GM19238 (cell line): ENCODE results near the gene DPF3.

ENCODE experiments used
- DNase-seq: peaks from one replicate; pipeline ENCODE4 v3.0.0; 2011; ENCODE audit warnings: low spot score; ENCODE audit not compliant: insufficient read length

Gene DPF3

GRCh38 chr14:72616811-72617210 lies 277.1 kb downstream of the DPF3 start:
- DNase-seq, result no peak

DNA sequence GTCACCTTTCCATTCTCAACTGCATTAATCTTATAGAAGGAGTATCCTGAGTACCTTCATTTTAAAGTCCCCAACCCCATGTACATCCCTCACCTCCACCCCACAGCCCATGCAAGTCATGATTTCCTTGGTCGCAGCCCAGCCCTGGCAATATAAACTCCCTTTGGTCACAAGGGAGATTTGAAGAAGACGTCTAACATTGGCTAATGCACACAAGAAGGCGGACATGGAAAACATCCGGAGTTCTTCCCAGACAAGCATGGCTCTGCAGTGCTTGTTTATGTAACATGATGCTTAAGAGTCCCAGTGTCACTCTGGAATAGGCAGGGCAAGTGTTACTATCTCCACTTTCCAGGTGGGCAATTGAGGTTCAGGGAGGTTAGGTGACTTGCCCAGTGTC lies 277.6 kb downstream of the DPF3 start:
- DNase-seq, result no peak

DNA sequence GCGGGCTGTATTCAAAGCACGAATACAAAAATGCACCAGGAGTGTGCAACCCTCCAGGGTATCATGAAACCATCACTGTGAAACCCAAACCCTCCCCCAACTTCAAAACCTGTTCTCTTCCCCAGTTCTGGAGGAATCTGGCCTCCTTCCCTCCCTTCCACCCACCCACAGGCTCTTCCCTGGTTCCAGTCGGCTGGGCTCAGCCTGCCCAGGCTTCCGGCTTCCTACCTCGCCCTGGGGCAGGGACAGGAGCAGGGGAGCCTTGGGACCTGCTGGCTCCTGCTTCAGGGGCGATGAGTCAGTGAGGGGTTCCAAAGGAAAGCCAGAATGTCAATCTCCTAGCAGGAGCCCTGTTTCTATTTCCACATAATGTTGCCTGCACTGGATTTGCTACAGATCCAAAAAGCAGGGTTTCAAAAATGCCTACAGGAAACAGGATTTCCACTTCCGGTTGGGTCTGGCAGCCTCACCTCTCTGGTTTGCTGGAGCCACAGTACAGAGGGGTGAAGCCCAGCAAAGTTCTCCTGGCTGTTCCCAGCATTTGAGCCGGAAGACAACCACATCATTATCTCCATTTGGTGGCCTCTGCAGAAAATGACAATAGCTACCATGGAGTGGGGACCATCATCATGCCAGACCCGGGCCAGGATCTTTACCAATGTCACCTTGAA lies 278.3 kb downstream of the DPF3 start:
- no peak for DNase-seq

- DNase-seq, result no peak
Measured at GRCh38 chr14:72614891-72615415, 278.9 kb downstream of the DPF3 start.

DNA sequence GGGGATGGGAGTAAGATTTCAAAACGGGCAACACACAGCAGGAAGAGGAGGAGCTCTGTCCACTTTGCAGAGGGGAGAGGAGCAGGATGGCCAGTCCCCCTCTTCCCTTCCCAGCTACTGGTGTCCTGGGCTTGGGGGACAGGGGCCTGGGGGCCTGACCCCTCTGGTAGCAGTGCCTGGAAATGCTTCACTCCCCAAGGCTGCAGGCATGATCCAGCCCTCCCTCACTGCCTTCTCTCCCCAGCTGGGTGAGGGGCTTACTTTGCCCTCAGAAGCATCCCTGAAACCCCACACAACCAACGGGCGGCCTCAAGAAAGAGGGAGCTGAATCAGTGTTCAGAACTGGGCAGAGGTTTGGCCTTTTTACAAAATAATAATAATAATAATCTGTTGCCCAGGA lies 279.5 kb downstream of the DPF3 start:
- no peak for DNase-seq

GRCh38 chr14:72613975-72614319 lies 280.0 kb downstream of the DPF3 start:
- no peak for DNase-seq

DNA sequence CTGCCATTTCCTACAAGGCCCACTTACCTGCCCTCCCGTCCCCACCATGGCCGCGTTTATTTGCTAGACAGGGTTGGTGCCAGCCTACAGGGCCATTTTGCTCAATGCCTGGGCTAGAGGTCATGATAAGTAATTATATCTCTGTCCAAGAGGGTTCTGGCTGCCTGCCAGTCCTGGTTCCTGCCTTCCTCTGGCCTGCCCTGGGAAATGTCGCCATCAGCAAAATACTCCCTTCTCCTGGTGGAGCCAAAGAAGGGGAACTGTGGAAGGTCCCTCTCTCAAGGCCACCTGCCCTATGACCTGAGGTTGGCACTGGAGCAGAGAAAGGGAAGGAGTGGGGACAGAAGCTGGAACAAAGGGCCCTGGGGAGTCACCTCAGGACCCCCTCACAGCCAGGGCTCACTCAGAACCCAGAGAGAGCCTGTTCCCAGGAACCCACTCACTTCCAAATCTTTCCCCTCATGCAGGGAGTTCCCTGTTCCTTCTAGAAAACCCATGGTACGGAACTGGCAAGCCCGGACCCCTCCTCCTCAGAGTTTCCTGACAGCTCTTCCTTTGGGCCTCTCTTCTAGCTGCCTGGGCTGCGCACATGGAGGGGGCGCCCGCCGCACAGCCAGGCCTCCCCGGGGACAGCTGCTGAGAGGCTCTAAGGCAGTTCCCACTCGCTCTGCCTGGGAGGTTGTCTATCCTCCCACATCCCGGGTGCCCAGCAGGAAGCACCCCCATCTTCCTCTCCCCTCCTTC lies 280.5 kb downstream of the DPF3 start:
- DNase-seq, result no peak

DNA sequence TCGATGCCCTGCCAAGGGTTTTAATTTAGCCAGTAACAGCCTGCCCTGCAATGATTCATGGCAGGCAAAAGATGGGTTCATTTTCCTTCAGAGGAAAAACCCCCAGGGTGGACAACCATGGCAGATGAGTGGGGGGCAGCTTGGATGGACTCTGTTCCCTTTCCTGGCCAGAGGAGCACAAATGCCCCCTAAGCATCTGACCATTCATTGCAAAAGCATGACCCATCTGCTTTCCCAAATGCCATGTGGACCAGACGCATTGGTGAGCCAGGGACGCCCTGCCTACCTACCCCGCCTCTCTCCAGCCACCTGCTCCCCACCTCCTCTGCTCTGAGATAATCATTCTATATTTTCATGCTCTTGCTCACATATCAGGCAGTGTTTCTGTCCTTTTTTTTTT lies 281.9 kb downstream of the DPF3 start:
- DNase-seq, result no peak

DNA sequence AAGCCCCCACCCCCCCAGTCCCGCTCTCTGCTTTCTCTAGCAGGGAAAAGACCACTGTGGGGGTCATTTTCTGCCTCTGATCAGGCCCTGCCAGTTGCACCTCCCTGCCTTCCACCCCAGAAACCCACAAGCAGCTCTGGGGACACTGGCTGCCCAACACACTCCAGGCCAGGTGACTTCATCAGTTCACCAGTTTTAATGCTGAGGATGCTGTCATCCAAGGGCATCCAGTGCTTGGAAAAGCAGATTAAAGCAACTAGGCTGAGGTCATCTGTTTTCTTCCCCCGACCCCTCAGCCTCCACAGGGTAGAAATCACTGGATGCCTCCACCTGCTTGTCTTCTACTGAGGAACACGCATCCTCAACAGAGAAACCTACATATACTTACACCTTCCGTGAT lies 282.4 kb downstream of the DPF3 start:
- DNase-seq, result no peak

DNA sequence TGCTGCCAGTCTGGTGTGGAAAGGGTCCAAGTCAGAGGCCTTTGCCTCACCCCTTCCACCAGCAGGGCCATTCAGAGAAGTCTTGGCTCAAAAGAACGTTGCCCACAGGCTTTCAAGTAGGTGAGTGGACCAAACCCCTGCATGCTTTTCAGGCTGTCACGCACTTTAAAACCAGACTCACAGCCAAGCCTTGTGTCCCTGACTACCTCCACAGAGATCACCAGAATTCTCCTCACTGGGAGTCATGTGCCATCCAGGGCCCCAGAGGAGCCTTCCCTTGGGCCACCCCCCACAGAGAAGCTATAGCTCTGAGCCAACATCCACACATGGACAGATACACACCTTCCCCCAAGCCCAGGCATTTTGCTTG lies 283.1 kb downstream of the DPF3 start:
- no peak for DNase-seq

DNA sequence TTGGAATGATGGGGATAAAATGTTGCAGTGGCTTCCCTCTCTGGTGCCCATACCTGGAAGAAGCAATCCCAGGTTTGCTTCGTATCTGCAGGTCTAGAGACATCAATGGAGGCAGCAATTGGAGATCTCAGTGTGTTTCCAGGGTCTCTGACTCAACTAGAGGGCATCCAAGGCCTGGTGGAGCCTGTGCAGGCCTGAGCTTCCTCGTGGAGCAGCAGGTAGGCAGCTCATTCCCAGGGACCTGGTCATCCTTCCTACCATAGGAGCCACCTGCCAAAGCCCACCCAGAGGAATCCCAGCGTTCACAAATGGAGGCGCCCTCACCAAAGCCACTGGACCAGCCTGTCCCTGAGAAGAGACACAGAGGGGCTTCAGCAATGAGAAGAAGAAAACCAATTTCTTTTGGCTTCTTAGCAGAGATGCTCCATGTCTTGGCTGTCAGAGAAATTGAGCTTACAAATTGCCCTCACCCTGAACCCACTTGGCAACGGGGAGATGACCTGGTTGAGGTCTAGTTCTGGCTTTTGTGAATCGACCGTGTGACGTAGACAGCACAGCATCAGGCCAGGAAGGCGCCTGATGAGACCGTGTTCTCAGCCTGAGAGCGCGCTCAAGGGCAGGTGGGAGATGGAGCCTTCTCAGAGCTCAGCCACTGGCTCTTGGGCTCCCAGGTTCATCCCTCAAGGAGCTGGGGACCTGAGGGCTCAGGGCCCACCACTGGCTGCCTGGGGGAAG lies 283.6 kb downstream of the DPF3 start:
- no peak for DNase-seq

DNA sequence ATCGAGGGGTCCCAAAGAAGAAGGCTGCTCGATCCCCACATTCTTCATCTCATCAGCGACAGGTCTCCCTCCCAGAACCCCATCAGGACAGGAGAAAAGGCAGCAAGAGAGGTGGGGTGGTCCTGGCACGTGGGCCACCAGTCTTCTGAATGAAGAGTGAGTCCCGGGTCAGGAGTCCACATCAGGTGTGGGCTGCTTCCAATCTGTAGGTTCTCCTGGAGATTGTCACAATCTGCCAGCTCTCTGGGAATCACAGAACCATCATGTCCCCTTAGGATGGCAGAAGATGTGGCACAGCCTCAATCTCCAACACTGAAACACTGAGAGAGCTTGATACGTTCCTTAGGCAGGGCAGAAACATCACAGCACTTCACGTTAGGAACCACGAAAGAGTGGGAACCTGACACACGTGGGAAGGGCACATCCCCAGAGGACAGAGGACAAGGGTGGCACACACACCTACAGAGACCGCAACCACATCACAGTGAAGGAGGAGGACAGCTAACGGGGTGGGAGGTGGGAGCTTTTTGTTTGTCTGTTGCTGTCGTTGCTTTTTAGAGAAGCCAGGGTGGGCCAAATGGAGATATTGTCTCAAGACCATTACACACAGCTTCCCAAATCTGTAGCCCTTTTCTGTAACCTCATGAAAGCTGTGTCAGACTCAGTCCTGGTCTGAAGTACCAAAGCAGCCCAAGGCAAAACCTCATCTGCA lies 284.5 kb downstream of the DPF3 start:
- no peak for DNase-seq

DNA sequence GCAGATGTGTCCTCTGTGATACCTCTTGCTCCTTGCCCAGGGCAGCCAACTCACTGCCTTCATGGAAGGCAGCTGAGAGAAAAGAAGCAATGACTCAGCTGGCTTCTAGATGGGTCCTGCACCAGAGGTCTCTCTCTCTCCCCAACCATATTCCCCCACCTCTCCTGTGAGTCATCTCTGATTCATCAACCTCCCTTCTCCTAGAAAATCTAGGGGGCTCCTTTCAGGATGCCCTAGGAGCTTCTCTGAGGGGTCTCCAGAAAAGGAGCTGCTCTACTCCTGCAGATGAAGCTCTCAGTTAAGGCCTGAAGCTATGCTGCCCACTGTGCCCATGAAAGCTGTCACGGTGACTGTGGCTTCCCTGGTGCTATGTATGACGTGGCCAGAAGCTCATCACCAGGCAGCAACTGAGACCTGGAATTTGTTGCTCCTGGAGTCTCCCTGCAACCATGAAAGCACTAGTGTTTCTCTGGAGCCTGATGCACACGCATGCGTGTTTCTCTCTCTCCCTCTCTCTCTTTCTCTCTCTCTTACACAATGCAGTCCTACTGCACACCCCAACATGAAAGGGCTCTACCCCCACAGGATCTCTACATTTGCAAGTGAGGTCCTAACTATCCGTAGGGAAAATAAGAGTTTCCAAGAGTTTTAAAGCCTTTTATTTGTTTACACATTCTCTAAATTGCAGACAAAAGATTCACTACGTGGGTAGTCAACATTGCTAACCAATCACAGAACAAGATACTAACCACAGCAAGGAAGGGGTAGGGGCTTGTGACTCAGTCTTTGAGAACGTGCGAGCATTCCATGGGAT lies 285.3 kb downstream of the DPF3 start:
- DNase-seq, result no peak

GRCh38 chr14:72607386-72608130 lies 286.3 kb downstream of the DPF3 start:
- no peak for DNase-seq

- no peak for DNase-seq
Measured at GRCh38 chr14:72606879-72607278, 287.0 kb downstream of the DPF3 start.

DNA sequence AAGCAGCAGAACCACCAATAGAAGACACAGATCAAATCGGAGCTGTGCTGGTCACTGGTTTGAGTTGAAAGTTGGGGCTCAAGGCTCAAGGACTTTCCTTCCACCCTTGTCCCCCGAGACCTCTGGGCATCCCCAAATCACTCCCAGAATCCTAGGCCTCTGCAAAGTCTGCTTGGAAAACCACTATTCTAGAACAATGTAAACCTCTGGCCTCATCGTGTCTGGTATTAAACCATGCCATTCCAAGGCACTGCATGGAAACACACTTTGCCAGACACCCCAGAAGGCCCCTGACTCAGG lies 288.0 kb downstream of the DPF3 start:
- DNase-seq, result no peak

DNA sequence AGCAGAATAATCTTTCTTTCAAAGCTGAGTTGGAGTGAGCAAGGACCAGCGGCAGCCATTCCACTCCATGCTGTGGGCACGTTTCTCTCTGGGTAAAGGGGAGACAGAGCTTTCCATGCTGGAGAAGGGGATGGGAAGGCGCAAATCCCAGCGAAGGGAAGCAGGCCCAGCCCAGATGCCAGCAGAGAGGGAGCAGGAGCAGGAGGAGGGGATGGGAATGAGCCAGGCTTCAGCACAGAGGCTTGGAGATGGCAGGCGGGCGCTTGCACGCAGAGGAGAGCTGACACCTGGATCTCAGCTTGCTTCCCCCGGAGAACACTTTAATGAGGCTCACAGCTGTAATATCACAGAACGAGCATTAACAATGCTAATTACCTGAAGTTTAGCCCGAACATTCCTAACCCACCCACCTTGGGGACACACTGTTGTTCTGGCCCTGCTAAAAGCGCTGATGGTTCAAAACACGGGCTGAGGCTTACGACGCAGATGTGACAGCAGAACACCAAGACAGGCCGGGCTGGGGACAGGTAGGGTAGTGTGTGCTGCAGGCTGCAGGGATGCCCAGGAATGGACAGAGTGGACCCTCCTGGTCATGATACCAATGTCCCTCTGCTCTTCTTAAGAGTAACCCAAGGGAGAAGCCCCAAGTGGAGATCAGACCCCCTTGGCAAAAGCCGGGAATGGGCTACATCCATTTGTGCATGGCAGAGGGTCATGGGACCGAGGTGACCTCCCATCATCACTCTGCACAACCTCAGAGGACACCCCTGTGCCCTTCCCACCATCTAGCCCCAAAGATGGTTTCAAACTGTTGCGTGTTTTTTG lies 288.6 kb downstream of the DPF3 start:
- DNase-seq, result no peak

DNA sequence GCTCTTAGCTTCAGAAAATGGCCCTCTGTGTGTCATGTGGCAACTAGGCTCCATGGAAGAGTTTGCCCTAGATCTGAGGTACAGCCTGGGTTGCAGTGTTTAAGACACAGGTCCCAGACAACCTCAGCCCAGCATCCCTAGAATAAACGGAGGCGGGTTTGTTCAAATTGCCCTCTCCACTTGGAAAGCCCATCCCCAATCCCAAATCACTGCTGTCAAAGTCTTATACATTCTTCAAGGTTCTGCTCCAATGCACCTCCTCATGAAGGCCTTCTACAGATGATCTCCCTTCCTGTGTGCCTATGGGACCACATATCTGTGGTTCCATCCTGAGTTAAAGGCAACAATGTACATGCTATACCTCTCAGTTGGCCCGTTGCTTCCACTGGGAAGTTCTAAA lies 289.8 kb downstream of the DPF3 start:
- no peak for DNase-seq

DNA sequence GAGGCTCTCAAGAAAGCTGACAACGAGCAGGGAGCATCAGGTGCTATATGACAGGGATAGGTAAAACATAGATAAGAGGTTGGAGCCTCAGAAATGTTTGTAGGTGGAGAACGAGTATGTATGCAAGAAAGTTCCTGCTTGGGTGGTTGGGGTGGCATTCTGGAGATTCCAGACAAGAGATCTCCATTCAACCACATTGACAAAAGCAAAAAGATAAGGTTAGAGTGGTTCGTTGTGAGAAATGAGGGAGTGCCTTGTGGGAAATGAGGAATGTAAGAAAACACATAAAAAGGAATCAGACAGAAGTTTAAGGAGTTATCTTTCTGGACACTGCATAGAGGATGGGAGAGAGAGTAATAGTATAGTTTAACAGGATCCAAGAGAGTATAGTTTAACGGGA lies 290.3 kb downstream of the DPF3 start:
- no peak for DNase-seq
